Parietal lobe (tissue), 1 donor: ENCODE results near the gene FGFBP1. TPM values are rescaled to one million over a fixed set of nuclear protein-coding genes. Genes with fewer than 3 reads are reported as not detected.

Source experiments
- total RNA-seq: library from RNA; depleted of rRNA; stranded (reverse); fragments of >200 nt; gene quantifications from one replicate; pipeline ENCODE4 v1.2.3, GENCODE V29; 2014

FGFBP1 gene
- not detected for total RNA-seq

DNA sequence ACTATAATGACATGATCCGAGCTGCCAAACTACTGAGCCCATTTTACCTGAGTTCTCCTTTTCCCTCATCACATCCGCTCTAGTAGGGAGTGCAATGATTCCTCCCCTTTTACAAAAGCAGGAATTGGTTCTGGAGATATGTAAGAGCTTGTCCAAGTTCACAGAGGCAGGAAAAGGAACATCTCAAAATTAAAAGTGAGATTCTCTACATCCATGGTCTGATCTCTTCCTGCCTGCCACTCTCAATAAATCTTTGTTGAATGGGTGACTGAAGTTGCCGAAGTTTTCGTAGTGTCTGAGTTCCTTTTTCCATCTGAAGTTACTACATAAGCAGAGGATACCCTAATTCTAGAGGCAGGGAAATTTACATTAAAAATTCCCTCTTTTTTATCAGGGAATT is at the start of gene FGFBP1:
Gene FGFBP1, minus strand, starts transcription at position 101 of the 400 bp plus-strand sequence. CDS start 2,108 bp downstream, outside the sequence.

GRCh38 chr4:15963001-15963451 is 24.5 kb upstream of the FGFBP1 start, which contains the start of gene FGFBP2:
FGFBP2 (minus strand) TSS chr4:15963175; CDS start chr4:15963129, 46 bp downstream.

Other genes starting within 250 kb of the FGFBP1 start
- 0.94 TPM for gene BST1, start 235.7 kb downstream of the FGFBP1 start, total RNA-seq
- 9.1 TPM for gene CD38, start 160.4 kb downstream of the FGFBP1 start, total RNA-seq
- gene FGFBP2, start 24.4 kb upstream of the FGFBP1 start, total RNA-seq = not detected
- gene PROM1, start 145.3 kb upstream of the FGFBP1 start, total RNA-seq = 91.1 TPM